Measurements from ENCODE around the gene ATF7IP2. TPM values are rescaled to one million over a fixed set of nuclear protein-coding genes. Genes with fewer than 3 reads are reported as not detected.

ATF7IP2 gene
- total and polyA plus RNA-seq, 12 donors, result 16.2 to 97.6 (median 71.9) TPM

- no peak overlapping the region for H3K4me3 ChIP-seq
- WGBS, 4 donors, result 4 to 22% (median 19%) methylated on average over 5 to 6 of the region's 6 CpGs
- H3K4me1 ChIP-seq (replicated peaks in 1 of 2), result peaks cover 5 to 6% of the 10 kb centered on the region in 2 donors
- H3K36me3 ChIP-seq (replicated peaks in 1 of 2), result no peaks in the 10 kb centered on the region
- H3K27me3 ChIP-seq, result no peaks in the 10 kb centered on the region
- TF ChIP-seq CTCF (IDR thresholded peaks at IDR 0.05), result peak; percentile 62 to 92 (median 88)
- no peak for TF ChIP-seq POLR2A (IDR thresholded peaks at IDR 0.05)
- DNase-seq, result peak; percentile 69 to 83 (median 74)
- intact Hi-C loops (cut with DNase I), result loop anchor here (5.0 to 10.0 kb wide), 5 partner anchors 192 to 415 kb away; no protein-coding TSS in a partner anchor
- no peaks in the 10 kb centered on the region for H3K9me3 ChIP-seq (replicated peaks in 1 of 3)
- no peak overlapping the region for H3K27ac ChIP-seq
These were observed 123.7 kb downstream of the ATF7IP2 start for GRCh38 chr16:10509534-10510025.

- H3K36me3 ChIP-seq (replicated peaks in 1 of 2), result no peaks in the 10 kb centered on the region
- intact Hi-C loops (cut with DNase I), result loop anchor here in 1 of 2 donors (5.0 to 10.0 kb wide), 2 partner anchors 198 to 415 kb away; no protein-coding TSS in a partner anchor
- no peak for TF ChIP-seq CTCF (IDR thresholded peaks at IDR 0.05)
- TF ChIP-seq POLR2A (IDR thresholded peaks at IDR 0.05), result no peak
- H3K9me3 ChIP-seq (replicated peaks in 1 of 3), result no peaks in the 10 kb centered on the region
- H3K27me3 ChIP-seq, result no peaks in the 10 kb centered on the region
- no peak for DNase-seq
- WGBS, 4 donors, result 49 to 64% (median 51%) methylated on average over 2 of the region's 2 CpGs
- no peak overlapping the region for H3K27ac ChIP-seq
- no peak overlapping the region for H3K4me3 ChIP-seq
- H3K4me1 ChIP-seq (replicated peaks in 1 of 2), result peaks cover 12% of the 10 kb centered on the region in 2 donors
These were observed 124.4 kb downstream of the ATF7IP2 start for GRCh38 chr16:10510279-10510678.

GRCh38 chr16:10511829-10512228 lies 126.0 kb downstream of the ATF7IP2 start:
- no peaks in the 10 kb centered on the region for H3K27me3 ChIP-seq
- WGBS, 4 donors, result 84 to 93% (median 89%) methylated on average over 1 of the region's 1 CpG
- H3K27ac ChIP-seq, result no peak overlapping the region
- DNase-seq, result no peak
- H3K4me3 ChIP-seq, result no peak overlapping the region
- peaks cover 12 to 13% of the 10 kb centered on the region in 2 donors for H3K4me1 ChIP-seq (replicated peaks in 1 of 2)
- no peak for TF ChIP-seq CTCF (IDR thresholded peaks at IDR 0.05)
- intact Hi-C loops (cut with DNase I), result loop anchor here in 1 of 2 donors (5.0 to 10.0 kb wide), 2 partner anchors 200 to 413 kb away; no protein-coding TSS in a partner anchor
- no peaks in the 10 kb centered on the region for H3K9me3 ChIP-seq (replicated peaks in 1 of 3)
- H3K36me3 ChIP-seq (replicated peaks in 1 of 2), result no peaks in the 10 kb centered on the region

GRCh38 chr16:10514369-10515055 lies 128.7 kb downstream of the ATF7IP2 start:
- no peak for TF ChIP-seq POLR2A (IDR thresholded peaks at IDR 0.05)
- TF ChIP-seq CTCF (IDR thresholded peaks at IDR 0.05), result peak; percentile 59 to 81 (median 69)
- WGBS, 4 donors, result 11 to 21% (median 18%) methylated on average over 6 of the region's 6 CpGs
- DNase-seq, result peak; percentile 50 to 85 (median 72)
- Histone ChIP-seq H3K36me3 (replicated peaks in 1 of 2) (no peaks in the 10 kb centered on the region), H3K9me3 (replicated peaks in 1 of 3) (no peaks in the 10 kb centered on the region), H3K27me3 (no peaks in the 10 kb centered on the region), H3K4me3 (no peak overlapping the region), H3K27ac (peak overlapping the region in 2 of 5 donors; percentile 13 to 50), H3K4me1 (replicated peaks in 1 of 2) (peaks cover 12 to 13% of the 10 kb centered on the region in 2 donors)
- intact Hi-C loops (cut with DNase I), result loop anchor here in 1 of 2 donors (5.0 to 10.0 kb wide), 2 partner anchors 202 to 410 kb away; no protein-coding TSS in a partner anchor

Measured in adrenal gland (tissue), 12 donors.